Measurements from ENCODE around the gene C1QB. TPM values are rescaled to one million over a fixed set of nuclear protein-coding genes. Genes with fewer than 3 reads are reported as not detected.
A peak's percentile ranks its signal among the peaks of the same experiment; 100 is the strongest.

C1QB gene
- total and polyA plus RNA-seq, 5 donors from 2014 or later, result not detected

DNA sequence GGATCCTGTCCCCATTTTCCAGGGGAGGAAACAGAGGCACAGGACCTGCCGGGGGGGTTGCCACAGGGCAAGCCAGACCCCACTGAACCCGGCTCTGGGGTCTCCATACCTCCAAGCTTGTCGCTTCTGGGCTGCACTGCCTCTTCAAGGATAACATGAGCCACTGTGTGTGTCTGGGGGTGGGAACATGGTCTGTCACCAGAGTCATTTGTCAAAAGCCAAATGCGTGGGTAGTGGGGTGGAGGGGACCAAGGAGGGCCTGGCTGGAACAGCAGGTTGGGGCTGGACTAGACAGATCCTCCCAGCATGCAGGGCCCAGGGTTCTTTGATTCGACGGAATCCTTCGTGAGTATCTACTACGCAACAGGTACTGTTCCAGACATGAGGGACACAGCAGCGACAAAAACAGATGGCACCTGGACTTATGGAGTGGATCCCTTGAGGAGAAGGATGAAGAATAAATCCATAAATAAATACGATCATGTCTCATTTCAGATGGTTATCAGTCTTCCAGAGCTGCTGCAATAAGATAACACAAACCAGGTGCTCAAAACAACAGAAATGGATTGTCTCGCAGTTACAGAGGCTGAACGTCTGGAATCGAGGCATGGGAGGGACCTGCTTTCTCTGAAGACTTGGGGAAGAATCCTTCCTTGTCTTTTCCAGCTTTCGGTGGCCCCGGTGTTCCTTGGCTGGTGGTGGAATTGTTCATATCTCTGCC is 28.7 kb downstream of the C1QB start:
- Mint-ChIP-seq H3K4me1 (no peaks in the 10 kb centered on the region), H3K4me3 (no peak overlapping the region)

DNA sequence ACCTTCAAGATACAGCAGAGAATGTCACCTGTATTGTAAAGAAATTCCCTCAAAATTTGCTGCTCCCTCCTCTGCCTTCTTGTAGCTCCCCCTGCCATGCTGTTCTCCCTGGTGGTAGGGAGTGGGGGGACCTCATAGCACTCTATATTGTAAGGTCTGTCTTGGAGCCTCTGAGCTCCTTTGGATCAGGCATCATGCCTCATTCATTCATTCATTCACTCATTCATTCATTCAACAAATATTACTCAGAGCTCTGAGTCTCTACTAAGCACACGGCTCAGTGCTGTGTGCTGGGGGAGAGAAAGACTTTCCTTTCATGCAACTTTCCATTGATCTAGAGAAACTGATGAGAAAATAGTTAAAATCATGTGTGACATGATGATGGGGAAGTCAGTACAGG is 30.5 kb downstream of the C1QB start:
- Histone ChIP-seq H3K36me3 (ENCODE audit: control insufficient read depth, insufficient read depth, low read length) (no peaks in the 10 kb centered on the region), H3K9me3 (ENCODE audit: control insufficient read depth in 2 of 2, low read length in 2 of 2) (no peaks in the 10 kb centered on the region), H3K4me1 (ENCODE audit: control insufficient read depth, insufficient read depth, low read length, poor library complexity, severe bottlenecking) (no peaks in the 10 kb centered on the region), H3K27ac (ENCODE audit: insufficient read depth, low read length, poor library complexity, severe bottlenecking) (no peak overlapping the region), H3K27me3 (ENCODE audit: control insufficient read depth, insufficient read depth, low read length) (no peaks in the 10 kb centered on the region), H3K4me3 (ENCODE audit: low read depth, low read length) (no peak overlapping the region)
- Mint-ChIP-seq H3K4me3 (no peak overlapping the region), H3K27ac (peak overlapping the region in 1 of 3 donors; percentile 70), H3K27me3 (no peaks in the 10 kb centered on the region), H3K4me1 (no peaks in the 10 kb centered on the region), H3K36me3 (no peaks in the 10 kb centered on the region), H3K9me3 (peaks cover 0 to 2% (median 0%) of the 10 kb centered on the region in 7 donors)
- ATAC-seq (ENCODE audit: low read depth in 2 of 2), result no peak
- no peak for DNase-seq

More for the DNA sequence above, 28.7 kb downstream of the C1QB start:
- Mint-ChIP-seq H3K27ac (no peak overlapping the region), H3K27me3 (no peaks in the 10 kb centered on the region), H3K9me3 (peaks cover 0 to 2% (median 0%) of the 10 kb centered on the region in 7 donors), H3K36me3 (no peaks in the 10 kb centered on the region)
- Histone ChIP-seq H3K4me3 (ENCODE audit: low read depth, low read length) (no peak overlapping the region), H3K27me3 (ENCODE audit: control insufficient read depth, insufficient read depth, low read length) (no peaks in the 10 kb centered on the region), H3K4me1 (ENCODE audit: control insufficient read depth, insufficient read depth, low read length, poor library complexity, severe bottlenecking) (no peaks in the 10 kb centered on the region), H3K27ac (ENCODE audit: insufficient read depth, low read length, poor library complexity, severe bottlenecking) (no peak overlapping the region), H3K36me3 (ENCODE audit: control insufficient read depth, insufficient read depth, low read length) (no peaks in the 10 kb centered on the region), H3K9me3 (ENCODE audit: control insufficient read depth in 2 of 2, low read length in 2 of 2) (no peaks in the 10 kb centered on the region)
- no peak for ATAC-seq (ENCODE audit: low read depth in 2 of 2)
- DNase-seq, result no peak

DNA sequence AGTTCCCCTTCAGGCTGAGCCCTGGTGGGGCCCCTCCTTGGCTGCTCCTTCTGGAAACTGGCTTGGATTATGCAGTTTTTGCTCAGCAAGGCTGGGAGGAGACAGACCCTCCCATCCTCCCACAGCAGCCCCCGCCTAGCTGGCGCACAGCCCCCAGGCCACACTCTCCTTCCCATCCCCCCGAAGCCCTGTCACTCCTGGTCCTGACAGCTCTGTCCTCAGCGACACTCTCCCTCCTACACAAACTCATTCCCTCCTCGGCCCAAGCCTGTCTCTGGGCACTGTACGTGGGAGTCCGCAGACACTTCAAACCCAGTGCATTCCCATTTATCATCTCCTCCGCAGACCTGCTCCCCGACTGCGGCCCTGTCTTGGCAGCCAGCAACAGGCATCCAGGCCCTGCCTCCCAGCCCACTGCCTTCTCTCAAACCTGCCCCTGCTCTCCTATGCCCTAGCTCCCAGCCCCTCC is 32.6 kb downstream of the C1QB start:
- no peak overlapping the region for H3K4me3 Mint-ChIP-seq
- ATAC-seq (ENCODE audit: low read depth in 2 of 2) (no peak), DNase-seq (no peak)
- Histone ChIP-seq H3K4me1 (ENCODE audit: control insufficient read depth, insufficient read depth, low read length, poor library complexity, severe bottlenecking) (no peaks in the 10 kb centered on the region), H3K36me3 (ENCODE audit: control insufficient read depth, insufficient read depth, low read length) (no peaks in the 10 kb centered on the region), H3K9me3 (ENCODE audit: control insufficient read depth in 2 of 2, low read length in 2 of 2) (no peaks in the 10 kb centered on the region), H3K4me3 (ENCODE audit: low read depth, low read length) (no peak overlapping the region), H3K27ac (ENCODE audit: insufficient read depth, low read length, poor library complexity, severe bottlenecking) (no peak overlapping the region), H3K27me3 (ENCODE audit: control insufficient read depth, insufficient read depth, low read length) (no peaks in the 10 kb centered on the region)
- no peaks in the 10 kb centered on the region for H3K27me3 Mint-ChIP-seq
- no peaks in the 10 kb centered on the region for H3K36me3 Mint-ChIP-seq
- no peaks in the 10 kb centered on the region for H3K4me1 Mint-ChIP-seq
- peaks cover 0 to 2% (median 0%) of the 10 kb centered on the region in 7 donors for H3K9me3 Mint-ChIP-seq
- no peak overlapping the region for H3K27ac Mint-ChIP-seq

DNA sequence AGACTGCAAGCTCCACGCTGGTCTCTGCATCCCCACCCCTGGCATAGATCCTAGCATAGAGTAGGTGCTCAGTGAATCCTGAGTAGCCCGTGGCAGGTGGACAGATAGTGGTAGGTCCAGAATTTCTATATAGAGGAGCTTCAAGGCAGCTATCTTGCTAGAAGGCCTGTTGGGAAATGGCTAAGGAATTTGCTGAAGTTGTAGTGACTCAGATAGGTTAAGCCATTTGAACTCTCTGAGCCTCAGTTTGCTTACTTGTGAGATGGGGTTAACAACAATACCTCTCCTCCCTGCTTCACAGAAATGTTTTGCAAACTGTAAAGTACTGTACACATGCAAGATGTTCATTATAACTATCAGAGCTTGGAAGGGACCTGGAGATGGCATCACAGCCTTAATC is 34.2 kb downstream of the C1QB start:
- no peaks in the 10 kb centered on the region for H3K9me3 ChIP-seq (ENCODE audit: control insufficient read depth in 2 of 2, low read length in 2 of 2)
- H3K9me3 Mint-ChIP-seq, result peaks cover 0 to 2% (median 0%) of the 10 kb centered on the region in 7 donors
- no peaks in the 10 kb centered on the region for H3K27me3 ChIP-seq (ENCODE audit: control insufficient read depth, insufficient read depth, low read length)
- H3K4me3 ChIP-seq (ENCODE audit: low read depth, low read length), result no peak overlapping the region
- no peak overlapping the region for H3K27ac ChIP-seq (ENCODE audit: insufficient read depth, low read length, poor library complexity, severe bottlenecking)
- no peaks in the 10 kb centered on the region for H3K36me3 Mint-ChIP-seq
- no peaks in the 10 kb centered on the region for H3K36me3 ChIP-seq (ENCODE audit: control insufficient read depth, insufficient read depth, low read length)
- no peak overlapping the region for H3K27ac Mint-ChIP-seq
- H3K4me1 Mint-ChIP-seq, result no peaks in the 10 kb centered on the region
- ATAC-seq (ENCODE audit: low read depth in 2 of 2), result no peak
- H3K4me1 ChIP-seq (ENCODE audit: control insufficient read depth, insufficient read depth, low read length, poor library complexity, severe bottlenecking), result no peaks in the 10 kb centered on the region
- no peak for DNase-seq
- H3K4me3 Mint-ChIP-seq, result no peak overlapping the region
- H3K27me3 Mint-ChIP-seq, result no peaks in the 10 kb centered on the region

DNA sequence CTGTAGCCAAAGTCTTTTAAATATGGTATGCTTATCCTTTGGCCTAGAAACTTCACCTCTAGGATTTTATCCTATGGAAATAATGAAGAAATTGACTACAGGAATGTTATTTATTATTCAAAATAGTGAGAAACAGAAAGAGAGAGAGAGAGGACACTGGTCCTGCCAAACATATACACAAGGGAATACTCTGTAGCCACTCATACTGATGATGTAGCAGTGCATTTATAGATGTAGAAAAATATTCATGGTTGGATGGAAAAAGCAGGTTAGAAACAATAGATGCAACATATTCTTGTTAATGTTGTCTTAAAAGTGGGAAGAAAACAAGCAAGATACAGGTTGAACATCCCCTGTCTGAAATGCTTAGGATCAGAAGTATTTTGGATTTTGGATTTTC is 35.4 kb downstream of the C1QB start:
- no peak overlapping the region for H3K4me3 Mint-ChIP-seq
- H3K36me3 Mint-ChIP-seq, result no peaks in the 10 kb centered on the region
- no peaks in the 10 kb centered on the region for H3K4me1 ChIP-seq (ENCODE audit: control insufficient read depth, insufficient read depth, low read length, poor library complexity, severe bottlenecking)
- H3K27me3 Mint-ChIP-seq, result no peaks in the 10 kb centered on the region
- no peaks in the 10 kb centered on the region for H3K9me3 ChIP-seq (ENCODE audit: control insufficient read depth in 2 of 2, low read length in 2 of 2)
- no peak overlapping the region for H3K27ac Mint-ChIP-seq
- H3K27ac ChIP-seq (ENCODE audit: insufficient read depth, low read length, poor library complexity, severe bottlenecking), result no peak overlapping the region
- ATAC-seq (ENCODE audit: low read depth in 2 of 2) (no peak), DNase-seq (no peak)
- H3K36me3 ChIP-seq (ENCODE audit: control insufficient read depth, insufficient read depth, low read length), result no peaks in the 10 kb centered on the region
- peaks cover 0 to 2% (median 0%) of the 10 kb centered on the region in 7 donors for H3K9me3 Mint-ChIP-seq
- H3K4me1 Mint-ChIP-seq, result no peaks in the 10 kb centered on the region
- no peak overlapping the region for H3K4me3 ChIP-seq (ENCODE audit: low read depth, low read length)
- no peaks in the 10 kb centered on the region for H3K27me3 ChIP-seq (ENCODE audit: control insufficient read depth, insufficient read depth, low read length)

DNA sequence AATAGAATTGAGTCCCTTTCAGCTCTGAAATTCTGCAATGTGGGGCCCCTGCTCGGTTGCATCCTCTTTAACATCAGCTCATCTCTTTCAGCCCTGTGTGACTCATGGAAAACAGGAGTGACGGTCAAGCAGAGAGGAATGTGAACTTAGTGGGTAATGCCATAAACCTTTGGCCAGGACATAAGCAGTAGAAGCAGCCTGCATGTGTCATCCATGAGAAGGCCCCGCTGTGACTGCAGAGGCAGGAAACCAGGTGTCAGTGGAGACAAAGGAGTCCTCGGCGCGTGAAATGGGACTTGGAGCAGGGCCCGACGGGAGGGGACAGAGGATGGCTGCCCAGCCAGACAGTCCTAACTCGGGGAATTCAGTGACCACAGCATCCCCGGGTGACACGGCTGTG is 36.5 kb downstream of the C1QB start:
- Mint-ChIP-seq H3K4me1 (no peaks in the 10 kb centered on the region), H3K9me3 (peaks cover 0 to 2% (median 0%) of the 10 kb centered on the region in 7 donors)
- no peaks in the 10 kb centered on the region for H3K9me3 ChIP-seq (ENCODE audit: control insufficient read depth in 2 of 2, low read length in 2 of 2)

DNA sequence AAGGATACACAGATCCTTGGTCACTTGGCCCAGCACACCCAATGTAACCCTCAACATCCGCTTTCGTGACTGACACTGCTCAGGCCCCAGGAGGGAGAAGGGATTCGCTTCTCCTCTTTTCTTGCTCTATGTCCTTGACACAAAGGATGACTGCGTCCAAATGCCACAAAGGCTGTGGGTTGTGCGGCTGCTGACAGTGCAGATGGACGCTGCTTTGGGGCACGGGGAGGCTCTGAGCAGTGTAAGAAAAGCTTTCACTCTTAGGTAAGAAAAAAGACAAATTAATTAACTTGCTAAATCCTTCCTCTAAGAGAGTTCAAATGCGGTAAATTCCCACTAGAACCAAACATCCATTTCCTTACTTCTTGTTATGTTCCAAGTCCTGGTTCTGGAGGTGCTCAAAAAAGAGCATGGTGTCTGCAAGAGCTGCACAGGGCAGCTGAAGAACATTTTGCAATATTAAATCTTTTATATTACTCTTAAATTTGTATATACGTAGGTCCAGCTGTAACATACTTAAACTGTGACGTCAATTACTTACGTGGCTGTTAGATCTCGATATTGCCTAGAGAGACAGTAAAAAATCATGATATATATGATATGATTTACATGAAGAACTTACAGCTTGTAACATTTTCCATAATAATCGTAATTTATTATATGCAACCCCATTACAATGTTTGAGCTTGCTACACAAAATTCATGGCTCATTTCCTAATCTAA is 38.2 kb downstream of the C1QB start:
- no peaks in the 10 kb centered on the region for H3K4me1 ChIP-seq (ENCODE audit: control insufficient read depth, insufficient read depth, low read length, poor library complexity, severe bottlenecking)

More for the DNA sequence above, 36.5 kb downstream of the C1QB start:
- Histone ChIP-seq H3K36me3 (ENCODE audit: control insufficient read depth, insufficient read depth, low read length) (no peaks in the 10 kb centered on the region), H3K4me3 (ENCODE audit: low read depth, low read length) (no peak overlapping the region), H3K27ac (ENCODE audit: insufficient read depth, low read length, poor library complexity, severe bottlenecking) (no peak overlapping the region), H3K4me1 (ENCODE audit: control insufficient read depth, insufficient read depth, low read length, poor library complexity, severe bottlenecking) (no peaks in the 10 kb centered on the region), H3K27me3 (ENCODE audit: control insufficient read depth, insufficient read depth, low read length) (no peaks in the 10 kb centered on the region)
- Mint-ChIP-seq H3K27ac (no peak overlapping the region), H3K36me3 (no peaks in the 10 kb centered on the region), H3K27me3 (no peaks in the 10 kb centered on the region), H3K4me3 (no peak overlapping the region)
- DNase-seq (no peak), ATAC-seq (ENCODE audit: low read depth in 2 of 2) (no peak)

More for the DNA sequence above, 38.2 kb downstream of the C1QB start:
- Mint-ChIP-seq H3K36me3 (no peaks in the 10 kb centered on the region), H3K27ac (no peak overlapping the region), H3K4me3 (no peak overlapping the region), H3K4me1 (no peaks in the 10 kb centered on the region), H3K27me3 (no peaks in the 10 kb centered on the region), H3K9me3 (no peaks in the 10 kb centered on the region)
- no peaks in the 10 kb centered on the region for H3K36me3 ChIP-seq (ENCODE audit: control insufficient read depth, insufficient read depth, low read length)
- H3K27me3 ChIP-seq (ENCODE audit: control insufficient read depth, insufficient read depth, low read length), result no peaks in the 10 kb centered on the region
- H3K4me3 ChIP-seq (ENCODE audit: low read depth, low read length), result no peak overlapping the region
- DNase-seq, result no peak
- H3K27ac ChIP-seq (ENCODE audit: insufficient read depth, low read length, poor library complexity, severe bottlenecking), result no peak overlapping the region
- H3K9me3 ChIP-seq (ENCODE audit: control insufficient read depth in 2 of 2, low read length in 2 of 2), result no peaks in the 10 kb centered on the region
- no peak for ATAC-seq (ENCODE audit: low read depth in 2 of 2)

Measured in CD4-positive, CD25-positive, alpha-beta regulatory T cell (primary cell).